C4-2B (cell line): Measurements from ENCODE around the gene MORN5.

Experiments
- H3K27ac ChIP-seq: fragments of 450-650 bp; 2 replicates; pipeline ENCODE4 v1.5.1; 2017
- CTCF ChIP-seq: fragments of 450-650 bp; conservative IDR thresholded peaks from 2 replicates; pipeline ENCODE4 v1.5.1; 2017; ENCODE audit warnings: mild to moderate bottlenecking
- ZFX ChIP-seq: fragments of 450-650 bp; IDR thresholded peaks from 2 replicates; pipeline ENCODE4 v1.6.1; 2017

MORN5 gene

GRCh38 chr9:122184551-122184950 is 24.8 kb downstream of the MORN5 start:
- no peak for TF ChIP-seq CTCF
- TF ChIP-seq ZFX = no peak
- H3K27ac ChIP-seq = no peak overlapping the region

GRCh38 chr9:122186301-122186700 is 26.6 kb downstream of the MORN5 start:
- no peak for TF ChIP-seq ZFX
- no peak for TF ChIP-seq CTCF
- no peak overlapping the region for H3K27ac ChIP-seq

- no peak for TF ChIP-seq ZFX
- TF ChIP-seq CTCF = no peak
- no peak overlapping the region for H3K27ac ChIP-seq
Measured at GRCh38 chr9:122186777-122187470, 27.2 kb downstream of the MORN5 start.

GRCh38 chr9:122188369-122188768 is 28.7 kb downstream of the MORN5 start:
- TF ChIP-seq ZFX (no peak), CTCF (no peak)
- no peak overlapping the region for H3K27ac ChIP-seq

- TF ChIP-seq CTCF = no peak
- no peak for TF ChIP-seq ZFX
- H3K27ac ChIP-seq = no peak overlapping the region
Measured at GRCh38 chr9:122190597-122191381, 31.1 kb downstream of the MORN5 start.

- H3K27ac ChIP-seq = no peak overlapping the region
- TF ChIP-seq ZFX (no peak), CTCF (no peak)
Measured at GRCh38 chr9:122191584-122191983, 31.9 kb downstream of the MORN5 start.

GRCh38 chr9:122192261-122192875 is 32.7 kb downstream of the MORN5 start:
- no peak overlapping the region for H3K27ac ChIP-seq
- TF ChIP-seq CTCF (no peak), ZFX (no peak)
